ENCODE results near the gene STOM.

DNA sequence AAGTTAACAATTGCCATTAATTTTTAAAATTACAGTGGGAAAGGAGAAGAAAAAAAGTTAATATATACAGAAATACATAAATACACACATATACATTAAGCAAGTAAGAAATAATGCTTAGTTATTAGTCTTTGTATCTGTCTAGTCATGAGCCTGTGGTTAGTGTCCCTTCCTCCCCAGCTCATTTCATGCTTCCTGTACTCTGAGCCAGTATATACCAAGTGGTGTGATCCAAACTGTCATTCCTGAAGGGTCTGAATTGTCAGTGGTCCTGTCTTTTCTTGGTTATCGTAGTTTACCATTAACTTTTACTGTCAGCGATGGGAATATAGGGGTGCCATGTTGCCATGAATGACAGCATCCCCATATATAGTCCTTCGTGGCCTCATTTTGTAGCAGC lies 24.2 kb upstream of the STOM start:
- TF ChIP-seq SIX5 (IDR thresholded peaks at IDR 0.05; ENCODE audit: low read depth, low read length, severe bottlenecking): no peak
- TF ChIP-seq, protein P1, sequence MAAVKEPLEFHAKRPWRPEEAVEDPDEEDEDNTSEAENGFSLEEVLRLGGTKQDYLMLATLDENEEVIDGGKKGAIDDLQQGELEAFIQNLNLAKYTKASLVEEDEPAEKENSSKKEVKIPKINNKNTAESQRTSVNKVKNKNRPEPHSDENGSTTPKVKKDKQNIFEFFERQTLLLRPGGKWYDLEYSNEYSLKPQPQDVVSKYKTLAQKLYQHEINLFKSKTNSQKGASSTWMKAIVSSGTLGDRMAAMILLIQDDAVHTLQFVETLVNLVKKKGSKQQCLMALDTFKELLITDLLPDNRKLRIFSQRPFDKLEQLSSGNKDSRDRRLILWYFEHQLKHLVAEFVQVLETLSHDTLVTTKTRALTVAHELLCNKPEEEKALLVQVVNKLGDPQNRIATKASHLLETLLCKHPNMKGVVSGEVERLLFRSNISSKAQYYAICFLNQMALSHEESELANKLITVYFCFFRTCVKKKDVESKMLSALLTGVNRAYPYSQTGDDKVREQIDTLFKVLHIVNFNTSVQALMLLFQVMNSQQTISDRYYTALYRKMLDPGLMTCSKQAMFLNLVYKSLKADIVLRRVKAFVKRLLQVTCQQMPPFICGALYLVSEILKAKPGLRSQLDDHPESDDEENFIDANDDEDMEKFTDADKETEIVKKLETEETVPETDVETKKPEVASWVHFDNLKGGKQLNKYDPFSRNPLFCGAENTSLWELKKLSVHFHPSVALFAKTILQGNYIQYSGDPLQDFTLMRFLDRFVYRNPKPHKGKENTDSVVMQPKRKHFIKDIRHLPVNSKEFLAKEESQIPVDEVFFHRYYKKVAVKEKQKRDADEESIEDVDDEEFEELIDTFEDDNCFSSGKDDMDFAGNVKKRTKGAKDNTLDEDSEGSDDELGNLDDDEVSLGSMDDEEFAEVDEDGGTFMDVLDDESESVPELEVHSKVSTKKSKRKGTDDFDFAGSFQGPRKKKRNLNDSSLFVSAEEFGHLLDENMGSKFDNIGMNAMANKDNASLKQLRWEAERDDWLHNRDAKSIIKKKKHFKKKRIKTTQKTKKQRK (IDR thresholded peaks at IDR 0.05; ENCODE audit: low read depth, low read length): no peak
- TF ChIP-seq MXI1 (IDR thresholded peaks at IDR 0.05; ENCODE audit: low read depth, low read length): no peak
- TF ChIP-seq, protein P2, sequence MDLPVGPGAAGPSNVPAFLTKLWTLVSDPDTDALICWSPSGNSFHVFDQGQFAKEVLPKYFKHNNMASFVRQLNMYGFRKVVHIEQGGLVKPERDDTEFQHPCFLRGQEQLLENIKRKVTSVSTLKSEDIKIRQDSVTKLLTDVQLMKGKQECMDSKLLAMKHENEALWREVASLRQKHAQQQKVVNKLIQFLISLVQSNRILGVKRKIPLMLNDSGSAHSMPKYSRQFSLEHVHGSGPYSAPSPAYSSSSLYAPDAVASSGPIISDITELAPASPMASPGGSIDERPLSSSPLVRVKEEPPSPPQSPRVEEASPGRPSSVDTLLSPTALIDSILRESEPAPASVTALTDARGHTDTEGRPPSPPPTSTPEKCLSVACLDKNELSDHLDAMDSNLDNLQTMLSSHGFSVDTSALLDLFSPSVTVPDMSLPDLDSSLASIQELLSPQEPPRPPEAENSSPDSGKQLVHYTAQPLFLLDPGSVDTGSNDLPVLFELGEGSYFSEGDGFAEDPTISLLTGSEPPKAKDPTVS (IDR thresholded peaks at IDR 0.05; ENCODE audit: low read depth, low read length): no peak
- no peak for TF ChIP-seq CREM (IDR thresholded peaks at IDR 0.05; ENCODE audit: low read depth)
- TF ChIP-seq, protein P3, sequence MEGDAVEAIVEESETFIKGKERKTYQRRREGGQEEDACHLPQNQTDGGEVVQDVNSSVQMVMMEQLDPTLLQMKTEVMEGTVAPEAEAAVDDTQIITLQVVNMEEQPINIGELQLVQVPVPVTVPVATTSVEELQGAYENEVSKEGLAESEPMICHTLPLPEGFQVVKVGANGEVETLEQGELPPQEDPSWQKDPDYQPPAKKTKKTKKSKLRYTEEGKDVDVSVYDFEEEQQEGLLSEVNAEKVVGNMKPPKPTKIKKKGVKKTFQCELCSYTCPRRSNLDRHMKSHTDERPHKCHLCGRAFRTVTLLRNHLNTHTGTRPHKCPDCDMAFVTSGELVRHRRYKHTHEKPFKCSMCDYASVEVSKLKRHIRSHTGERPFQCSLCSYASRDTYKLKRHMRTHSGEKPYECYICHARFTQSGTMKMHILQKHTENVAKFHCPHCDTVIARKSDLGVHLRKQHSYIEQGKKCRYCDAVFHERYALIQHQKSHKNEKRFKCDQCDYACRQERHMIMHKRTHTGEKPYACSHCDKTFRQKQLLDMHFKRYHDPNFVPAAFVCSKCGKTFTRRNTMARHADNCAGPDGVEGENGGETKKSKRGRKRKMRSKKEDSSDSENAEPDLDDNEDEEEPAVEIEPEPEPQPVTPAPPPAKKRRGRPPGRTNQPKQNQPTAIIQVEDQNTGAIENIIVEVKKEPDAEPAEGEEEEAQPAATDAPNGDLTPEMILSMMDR (IDR thresholded peaks at IDR 0.05 in 2 of 3, conservative IDR thresholded peaks at IDR 0.05 in 1 of 3; ENCODE audit: control insufficient read depth in 2 of 3, extremely low read depth in 1 of 3, insufficient read depth in 1 of 3, low read depth in 3 of 3, low read length in 3 of 3): no peak
- no peak for TF ChIP-seq ZBED1 (IDR thresholded peaks at IDR 0.05; ENCODE audit: borderline replicate concordance)
- TF ChIP-seq, protein P4, sequence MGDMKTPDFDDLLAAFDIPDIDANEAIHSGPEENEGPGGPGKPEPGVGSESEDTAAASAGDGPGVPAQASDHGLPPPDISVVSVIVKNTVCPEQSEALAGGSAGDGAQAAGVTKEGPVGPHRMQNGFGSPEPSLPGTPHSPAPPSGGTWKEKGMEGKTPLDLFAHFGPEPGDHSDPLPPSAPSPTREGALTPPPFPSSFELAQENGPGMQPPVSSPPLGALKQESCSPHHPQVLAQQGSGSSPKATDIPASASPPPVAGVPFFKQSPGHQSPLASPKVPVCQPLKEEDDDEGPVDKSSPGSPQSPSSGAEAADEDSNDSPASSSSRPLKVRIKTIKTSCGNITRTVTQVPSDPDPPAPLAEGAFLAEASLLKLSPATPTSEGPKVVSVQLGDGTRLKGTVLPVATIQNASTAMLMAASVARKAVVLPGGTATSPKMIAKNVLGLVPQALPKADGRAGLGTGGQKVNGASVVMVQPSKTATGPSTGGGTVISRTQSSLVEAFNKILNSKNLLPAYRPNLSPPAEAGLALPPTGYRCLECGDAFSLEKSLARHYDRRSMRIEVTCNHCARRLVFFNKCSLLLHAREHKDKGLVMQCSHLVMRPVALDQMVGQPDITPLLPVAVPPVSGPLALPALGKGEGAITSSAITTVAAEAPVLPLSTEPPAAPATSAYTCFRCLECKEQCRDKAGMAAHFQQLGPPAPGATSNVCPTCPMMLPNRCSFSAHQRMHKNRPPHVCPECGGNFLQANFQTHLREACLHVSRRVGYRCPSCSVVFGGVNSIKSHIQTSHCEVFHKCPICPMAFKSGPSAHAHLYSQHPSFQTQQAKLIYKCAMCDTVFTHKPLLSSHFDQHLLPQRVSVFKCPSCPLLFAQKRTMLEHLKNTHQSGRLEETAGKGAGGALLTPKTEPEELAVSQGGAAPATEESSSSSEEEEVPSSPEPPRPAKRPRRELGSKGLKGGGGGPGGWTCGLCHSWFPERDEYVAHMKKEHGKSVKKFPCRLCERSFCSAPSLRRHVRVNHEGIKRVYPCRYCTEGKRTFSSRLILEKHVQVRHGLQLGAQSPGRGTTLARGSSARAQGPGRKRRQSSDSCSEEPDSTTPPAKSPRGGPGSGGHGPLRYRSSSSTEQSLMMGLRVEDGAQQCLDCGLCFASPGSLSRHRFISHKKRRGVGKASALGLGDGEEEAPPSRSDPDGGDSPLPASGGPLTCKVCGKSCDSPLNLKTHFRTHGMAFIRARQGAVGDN (IDR thresholded peaks at IDR 0.05): no peak
- TF ChIP-seq HDAC2 (IDR thresholded peaks at IDR 0.05): no peak

All from GM12878 (cell line).